ENCODE data around the gene CERS1.

The CERS1 gene

DNA sequence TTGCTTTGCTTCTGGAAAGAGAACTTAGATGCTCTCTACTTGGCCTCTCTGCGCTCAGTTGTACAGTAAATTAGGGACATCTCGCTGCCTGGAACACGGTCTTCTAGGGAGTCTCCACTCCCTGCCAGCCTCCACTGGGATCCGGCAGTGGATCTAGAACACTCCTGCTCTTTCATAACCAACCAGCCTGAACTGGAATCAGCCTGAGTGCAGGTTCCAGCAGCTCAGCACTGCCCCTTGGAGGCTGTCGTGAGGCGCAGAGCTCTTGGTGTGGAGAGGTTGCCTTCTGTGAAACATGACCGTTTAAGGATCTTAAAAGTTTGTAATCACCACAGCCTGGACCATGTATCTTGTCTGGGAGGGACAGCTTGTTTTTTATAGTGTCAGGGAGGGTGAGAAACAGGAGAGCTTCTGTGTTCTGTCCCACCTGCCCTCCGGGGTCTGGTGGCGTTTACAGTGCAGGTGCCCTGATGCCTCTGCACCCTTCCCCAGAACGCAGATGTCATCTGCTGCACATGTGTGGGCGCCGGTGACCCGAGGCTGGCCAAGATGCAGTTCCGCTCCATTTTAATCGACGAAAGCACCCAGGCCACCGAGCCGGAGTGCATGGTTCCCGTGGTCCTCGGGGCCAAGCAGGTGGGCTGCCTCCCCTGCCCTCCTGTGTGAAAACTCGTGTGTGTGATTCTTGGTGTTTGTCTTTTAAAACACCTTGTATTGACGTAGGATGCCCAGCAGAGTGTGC, 39.4 kb downstream of the CERS1 start:
- DNase-seq (ENCODE audit: extremely low read depth, low read depth), result no peak
- TF ChIP-seq, protein P1, sequence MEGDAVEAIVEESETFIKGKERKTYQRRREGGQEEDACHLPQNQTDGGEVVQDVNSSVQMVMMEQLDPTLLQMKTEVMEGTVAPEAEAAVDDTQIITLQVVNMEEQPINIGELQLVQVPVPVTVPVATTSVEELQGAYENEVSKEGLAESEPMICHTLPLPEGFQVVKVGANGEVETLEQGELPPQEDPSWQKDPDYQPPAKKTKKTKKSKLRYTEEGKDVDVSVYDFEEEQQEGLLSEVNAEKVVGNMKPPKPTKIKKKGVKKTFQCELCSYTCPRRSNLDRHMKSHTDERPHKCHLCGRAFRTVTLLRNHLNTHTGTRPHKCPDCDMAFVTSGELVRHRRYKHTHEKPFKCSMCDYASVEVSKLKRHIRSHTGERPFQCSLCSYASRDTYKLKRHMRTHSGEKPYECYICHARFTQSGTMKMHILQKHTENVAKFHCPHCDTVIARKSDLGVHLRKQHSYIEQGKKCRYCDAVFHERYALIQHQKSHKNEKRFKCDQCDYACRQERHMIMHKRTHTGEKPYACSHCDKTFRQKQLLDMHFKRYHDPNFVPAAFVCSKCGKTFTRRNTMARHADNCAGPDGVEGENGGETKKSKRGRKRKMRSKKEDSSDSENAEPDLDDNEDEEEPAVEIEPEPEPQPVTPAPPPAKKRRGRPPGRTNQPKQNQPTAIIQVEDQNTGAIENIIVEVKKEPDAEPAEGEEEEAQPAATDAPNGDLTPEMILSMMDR (IDR thresholded peaks at IDR 0.05; ENCODE audit: low read depth, low read length, missing control alignments), result peak; percentile 55
- no peak overlapping the region for H3K4me3 ChIP-seq (replicated peaks; ENCODE audit: low read depth, low read length)

DNA sequence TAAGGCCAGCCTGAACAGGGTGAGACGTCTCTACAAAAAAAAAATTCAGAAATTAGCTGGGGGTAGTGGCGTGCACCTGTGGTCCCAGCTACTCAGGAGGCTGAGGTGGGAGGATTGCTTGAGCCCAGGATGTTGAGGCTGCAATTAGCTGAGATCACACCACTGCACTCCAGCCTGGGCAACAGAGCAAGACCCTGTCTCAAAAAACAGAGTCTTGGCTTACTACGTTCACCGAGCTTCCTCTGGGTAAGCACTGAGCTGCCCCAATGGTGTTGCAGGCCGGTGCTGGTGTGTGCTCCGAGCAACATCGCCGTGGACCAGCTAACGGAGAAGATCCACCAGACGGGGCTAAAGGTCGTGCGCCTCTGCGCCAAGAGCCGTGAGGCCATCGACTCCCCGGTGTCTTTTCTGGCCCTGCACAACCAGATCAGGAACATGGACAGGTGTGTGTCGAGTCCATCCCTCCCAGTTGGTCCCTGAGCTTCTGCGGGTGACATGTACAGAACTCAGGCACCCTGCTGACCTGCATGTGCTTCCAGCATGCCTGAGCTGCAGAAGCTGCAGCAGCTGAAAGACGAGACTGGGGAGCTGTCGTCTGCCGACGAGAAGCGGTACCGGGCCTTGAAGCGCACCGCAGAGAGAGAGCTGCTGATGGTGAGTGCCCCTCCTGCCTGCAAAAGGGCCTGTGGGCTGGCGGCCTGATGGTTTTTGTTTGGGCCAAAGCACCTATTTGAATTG, 40.1 kb downstream of the CERS1 start:
- TF ChIP-seq, protein P1 (IDR thresholded peaks at IDR 0.05; ENCODE audit: low read depth, low read length, missing control alignments), result no peak
- no peak overlapping the region for H3K4me3 ChIP-seq (replicated peaks; ENCODE audit: low read depth, low read length)
- no peak for DNase-seq (ENCODE audit: extremely low read depth, low read depth)

- no peak for DNase-seq (ENCODE audit: extremely low read depth, low read depth)
- TF ChIP-seq, protein P1 (IDR thresholded peaks at IDR 0.05; ENCODE audit: low read depth, low read length, missing control alignments), result no peak
- no peak overlapping the region for H3K4me3 ChIP-seq (replicated peaks; ENCODE audit: low read depth, low read length)
These were observed 41.0 kb downstream of the CERS1 start for GRCh38 chr19:18854982-18855381.

DNA sequence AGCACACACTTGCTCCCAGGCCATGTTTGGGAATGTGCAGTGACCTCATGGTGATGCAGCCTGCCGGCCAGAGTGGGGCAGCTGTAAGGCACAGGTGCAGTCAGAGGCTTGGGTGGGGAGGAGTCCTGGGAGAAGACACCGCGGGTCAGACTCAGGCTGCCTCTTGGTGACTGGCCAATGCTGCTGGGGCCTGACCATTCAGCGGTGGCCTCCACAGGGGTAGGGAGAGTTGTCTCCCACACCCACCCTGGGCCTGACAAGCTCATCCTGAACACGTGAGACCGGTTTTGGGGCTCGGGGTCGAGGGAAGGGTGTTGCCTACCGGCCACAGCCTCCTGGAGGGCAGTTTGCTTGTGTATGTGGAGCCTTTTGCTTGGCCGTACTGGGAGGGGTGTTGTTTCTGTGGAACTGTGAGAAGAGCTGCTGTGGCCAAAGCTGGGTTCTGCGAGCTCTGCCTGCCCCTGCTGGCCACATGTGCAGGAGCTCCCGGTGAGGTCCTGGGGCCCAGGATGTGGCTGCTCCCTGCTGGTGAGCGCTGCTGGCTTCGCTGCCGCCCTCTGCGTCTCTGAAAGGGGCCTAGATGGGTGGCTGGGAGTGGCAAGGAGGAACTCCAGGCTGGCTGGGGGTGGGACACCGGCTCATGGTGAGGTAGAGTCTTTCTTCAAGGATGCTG, 42.1 kb downstream of the CERS1 start:
- no peak for DNase-seq (ENCODE audit: extremely low read depth, low read depth)
- TF ChIP-seq, protein P1 (IDR thresholded peaks at IDR 0.05; ENCODE audit: low read depth, low read length, missing control alignments), result no peak
- H3K4me3 ChIP-seq (replicated peaks; ENCODE audit: low read depth, low read length), result no peak overlapping the region

- DNase-seq (ENCODE audit: extremely low read depth, low read depth), result no peak
- no peak overlapping the region for H3K4me3 ChIP-seq (replicated peaks; ENCODE audit: low read depth, low read length)
- TF ChIP-seq, protein P1 (IDR thresholded peaks at IDR 0.05; ENCODE audit: low read depth, low read length, missing control alignments), result no peak
These were observed 43.3 kb downstream of the CERS1 start for GRCh38 chr19:18852648-18853047.

- TF ChIP-seq, protein P1 (IDR thresholded peaks at IDR 0.05; ENCODE audit: low read depth, low read length, missing control alignments), result no peak
- DNase-seq (ENCODE audit: extremely low read depth, low read depth), result no peak
- no peak overlapping the region for H3K4me3 ChIP-seq (replicated peaks; ENCODE audit: low read depth, low read length)
These were observed 44.2 kb downstream of the CERS1 start for GRCh38 chr19:18851673-18852325.
